ENCODE data around the gene PPP2R1B.
"Not testable (repeated sequence)": the region's sequence is repeated elsewhere in the genome, so short reads cannot be mapped to it uniquely, and the experiment has no call there.

The PPP2R1B gene

GRCh38 chr11:111723595-111723994 lies 42.6 kb downstream of the PPP2R1B start:
- DNase-seq: no peak

GRCh38 chr11:111722501-111722900 lies 43.7 kb downstream of the PPP2R1B start:
- no peak for DNase-seq

DNA sequence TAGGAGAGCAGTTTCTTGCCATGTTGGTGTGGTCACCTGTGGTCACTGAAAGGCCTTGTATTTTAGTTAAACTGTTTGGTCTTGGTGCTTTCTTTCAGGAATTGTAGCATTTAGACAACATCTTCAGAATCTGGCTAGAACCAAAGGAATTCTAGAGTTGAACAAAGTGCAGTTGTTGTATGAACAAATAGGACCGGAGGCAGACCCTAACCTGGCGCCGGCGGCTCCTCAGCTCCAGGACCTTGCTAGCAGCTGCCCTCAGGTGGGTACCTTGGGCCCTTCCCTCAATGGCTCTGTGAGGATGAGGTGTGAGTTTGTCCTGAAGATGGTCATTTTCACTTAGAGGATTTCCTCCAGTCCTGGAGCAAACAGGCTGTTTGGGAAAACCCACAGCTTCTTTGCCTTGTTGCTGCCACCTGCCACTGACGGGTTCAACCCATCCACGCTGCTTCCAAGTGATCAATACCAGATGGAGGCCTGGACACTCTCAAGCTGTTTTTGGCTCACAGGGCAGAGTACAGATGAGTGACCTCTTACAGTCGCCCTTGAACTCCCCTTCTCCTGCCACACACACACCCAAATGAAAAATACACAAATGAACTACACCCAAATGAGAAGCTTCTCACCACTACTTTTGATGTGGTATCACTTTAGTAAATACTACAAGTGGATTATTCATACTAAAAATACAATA lies 45.2 kb downstream of the PPP2R1B start:
- DNase-seq: no peak

- DNase-seq: no peak
Observed at GRCh38 chr11:111719379-111719778, 46.8 kb downstream of the PPP2R1B start.

DNA sequence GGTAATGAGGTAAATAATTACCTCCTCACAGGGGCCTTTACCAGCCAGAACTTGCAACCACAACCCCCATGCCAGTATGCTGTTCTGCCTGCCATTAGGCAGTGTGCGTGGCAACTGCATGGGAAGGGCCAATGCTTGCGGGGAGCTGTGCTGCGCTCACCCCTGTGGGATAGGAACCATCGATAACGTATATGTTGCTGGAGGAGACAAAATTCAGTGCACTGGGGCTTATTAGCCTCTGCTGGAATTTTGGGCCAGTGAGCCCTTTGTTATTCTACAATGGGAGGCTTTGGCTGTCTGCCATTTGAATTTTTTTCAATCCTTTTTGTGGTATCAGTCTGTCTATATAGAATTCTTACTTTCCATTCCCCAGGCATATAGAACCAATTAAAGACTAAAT lies 47.3 kb downstream of the PPP2R1B start:
- DNase-seq: no peak

DNA sequence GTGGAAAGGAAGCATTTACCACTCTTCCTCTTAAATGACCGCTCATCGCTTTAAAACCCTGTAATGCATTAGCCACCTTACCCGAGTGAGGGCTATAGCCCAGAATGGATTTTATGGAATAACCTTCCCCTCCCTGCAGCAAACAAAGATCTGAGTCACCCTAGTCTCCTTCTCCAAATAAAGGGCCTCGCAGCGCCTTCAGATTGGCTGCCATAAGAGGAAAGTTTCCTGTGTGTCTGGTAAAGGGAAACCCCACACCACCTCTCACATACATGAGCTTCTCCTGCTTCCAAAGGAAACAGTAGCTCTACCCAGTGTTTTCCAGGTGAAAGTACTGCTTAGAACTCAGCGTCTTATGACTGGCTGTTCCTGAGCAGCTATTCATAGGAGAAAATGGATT lies 47.8 kb downstream of the PPP2R1B start:
- DNase-seq: no peak

- not testable (repeated sequence) for DNase-seq
Observed at GRCh38 chr11:111717660-111718059, 48.5 kb downstream of the PPP2R1B start.

DNA sequence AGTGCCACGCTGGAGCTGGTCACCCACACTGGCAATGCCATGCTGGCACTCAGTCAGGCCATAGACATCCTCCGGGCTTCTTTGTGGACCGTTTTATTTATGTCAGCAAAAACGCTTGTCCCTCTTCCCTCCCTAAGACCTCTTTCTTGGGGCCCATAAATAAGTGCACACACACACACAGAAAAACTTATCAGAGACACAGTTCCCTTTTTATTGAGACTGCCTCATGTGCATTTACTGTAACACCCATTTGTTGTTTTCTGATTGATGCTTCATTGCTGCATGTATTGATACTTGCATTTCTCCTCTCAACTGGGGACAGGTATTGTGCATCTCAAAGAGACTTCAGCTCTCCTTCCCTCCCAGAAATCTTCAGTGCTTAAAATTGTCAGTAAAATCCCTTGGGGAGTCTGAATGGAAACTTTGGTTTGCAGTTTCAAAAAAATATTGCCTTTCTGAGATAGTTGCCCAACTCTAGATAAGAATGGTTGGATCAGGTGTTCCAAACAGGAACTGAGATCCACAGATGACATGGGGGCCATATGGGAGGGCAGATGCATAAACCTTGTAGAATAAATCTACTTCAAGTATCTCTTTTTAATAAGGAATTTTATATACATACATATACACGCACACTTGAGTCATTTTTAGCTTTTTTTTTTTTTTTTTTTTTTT lies 50.9 kb downstream of the PPP2R1B start:
- no peak for DNase-seq

- no peak for DNase-seq
Observed at GRCh38 chr11:111714522-111714921, 51.7 kb downstream of the PPP2R1B start.

- no peak for DNase-seq
Observed at GRCh38 chr11:111707691-111708067, 58.5 kb downstream of the PPP2R1B start.

DNA sequence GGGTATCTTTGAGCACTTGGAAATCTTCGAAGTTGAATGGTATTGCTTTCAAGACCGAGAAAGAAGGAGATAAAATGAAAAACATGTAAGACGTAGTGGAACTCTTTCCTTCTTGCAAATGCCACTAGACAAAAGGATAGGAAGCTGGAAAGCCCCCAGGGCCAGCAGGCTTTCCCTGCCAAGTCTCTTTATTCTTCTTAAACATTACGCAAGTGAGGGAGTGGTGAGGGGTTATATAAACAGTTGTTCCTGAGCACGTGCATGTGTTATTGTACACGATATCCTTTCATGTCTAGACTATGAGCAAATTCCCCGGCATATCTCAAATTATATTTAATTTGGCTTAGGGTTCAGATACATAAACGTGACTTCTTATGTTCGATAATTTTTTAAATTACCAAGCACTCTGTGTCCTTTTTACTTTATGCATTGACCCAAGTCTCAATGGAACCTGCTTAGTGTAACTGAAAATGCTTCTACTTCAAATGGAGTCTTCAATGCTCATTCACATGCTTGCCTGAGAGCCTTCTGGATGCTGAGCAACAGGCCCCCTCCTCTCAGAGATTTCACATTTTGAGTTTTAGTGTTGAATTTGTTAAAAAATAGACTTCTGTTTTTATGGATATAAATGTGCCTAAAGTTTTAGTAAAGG lies 59.0 kb downstream of the PPP2R1B start:
- DNase-seq: no peak

- DNase-seq: no peak
Observed at GRCh38 chr11:111703576-111703975, 62.6 kb downstream of the PPP2R1B start.

GRCh38 chr11:111702623-111703022 lies 63.6 kb downstream of the PPP2R1B start:
- no peak for DNase-seq

DNA sequence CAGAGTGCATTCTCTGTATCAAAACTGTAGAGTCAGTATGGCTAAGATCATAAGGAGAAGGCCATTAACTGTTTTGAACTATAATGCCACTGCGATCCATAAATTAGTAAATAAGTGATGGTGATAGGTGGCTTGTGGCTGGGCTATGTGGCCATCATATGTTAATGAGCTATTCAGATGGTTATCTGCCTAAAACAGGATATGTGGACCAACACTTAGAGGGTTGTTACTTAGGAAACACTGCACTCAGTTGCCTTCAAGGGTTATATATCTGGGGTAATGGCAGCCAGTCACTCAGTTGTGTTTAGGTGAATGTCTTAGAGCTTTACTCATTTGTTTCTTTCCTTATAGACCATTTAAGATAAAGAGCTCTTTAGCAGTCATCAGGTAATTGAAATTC lies 66.0 kb downstream of the PPP2R1B start:
- no peak for DNase-seq

DNA sequence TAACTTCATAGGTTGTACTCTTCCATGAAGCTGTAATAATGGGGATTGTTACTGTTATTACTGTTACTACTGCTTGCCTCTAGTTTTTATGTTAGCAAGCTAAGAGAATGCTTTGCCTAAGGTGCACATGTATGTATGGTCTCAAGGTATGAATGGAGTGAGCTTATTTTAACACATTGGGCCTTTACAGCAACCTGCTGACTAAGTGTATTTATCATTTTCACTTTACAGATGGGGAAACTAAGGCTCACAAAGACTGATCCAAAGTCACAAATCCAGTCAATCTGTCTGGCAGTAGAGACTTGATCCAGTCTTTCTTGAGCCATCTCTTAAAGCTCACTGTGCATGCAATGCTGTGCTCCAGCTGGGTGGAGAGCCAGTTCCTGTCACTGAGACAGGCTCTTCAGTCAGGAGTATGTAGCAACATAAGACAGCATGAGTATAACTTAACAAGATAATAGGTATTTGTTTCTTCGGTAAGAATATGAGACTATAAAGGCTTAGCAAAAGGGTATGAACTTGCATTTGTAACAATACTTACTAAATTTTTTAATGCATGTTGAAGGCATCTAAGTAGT lies 66.5 kb downstream of the PPP2R1B start:
- DNase-seq: no peak

- DNase-seq: no peak
Observed at GRCh38 chr11:111698852-111699559, 67.2 kb downstream of the PPP2R1B start.

- no peak for DNase-seq
Observed at GRCh38 chr11:111697933-111698371, 68.2 kb downstream of the PPP2R1B start.

DNA sequence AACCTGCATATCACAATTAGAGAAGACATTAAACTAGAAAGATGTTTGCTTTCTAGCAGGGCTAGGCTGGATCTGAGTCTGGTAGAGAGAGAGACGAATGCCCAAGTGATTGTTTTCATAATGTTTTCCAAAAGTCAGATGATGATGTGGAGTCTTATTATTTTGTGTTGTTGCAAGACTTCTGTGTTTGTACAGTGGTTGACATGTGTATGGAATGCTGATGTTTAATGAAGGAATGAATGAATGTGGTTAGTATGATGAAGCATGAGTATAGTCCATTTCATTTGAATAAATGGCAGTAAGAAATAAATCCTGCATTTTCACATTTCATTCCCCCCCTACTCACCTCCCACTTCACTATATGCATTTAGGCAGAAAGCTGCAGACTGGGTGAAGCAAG lies 69.6 kb downstream of the PPP2R1B start:
- no peak for DNase-seq

DNA sequence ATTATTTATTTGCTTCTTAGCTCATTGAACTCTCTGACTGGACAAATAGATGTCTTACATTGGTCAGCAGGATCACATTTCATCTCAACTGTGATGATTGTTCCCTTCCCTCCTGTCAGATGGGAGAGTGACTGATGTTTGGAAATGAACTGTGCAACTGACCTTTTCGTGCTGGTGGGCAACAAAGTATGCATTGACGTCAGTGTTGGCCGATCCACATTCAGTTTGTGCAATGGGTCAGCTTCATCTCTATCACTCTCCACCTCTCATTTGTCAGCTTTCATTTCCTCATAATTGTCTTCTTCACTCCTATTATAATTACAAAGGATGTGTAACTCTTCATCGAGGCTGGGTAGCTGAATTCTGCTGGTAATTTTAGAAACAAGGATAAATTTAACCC lies 71.3 kb downstream of the PPP2R1B start:
- no peak for DNase-seq

DNA sequence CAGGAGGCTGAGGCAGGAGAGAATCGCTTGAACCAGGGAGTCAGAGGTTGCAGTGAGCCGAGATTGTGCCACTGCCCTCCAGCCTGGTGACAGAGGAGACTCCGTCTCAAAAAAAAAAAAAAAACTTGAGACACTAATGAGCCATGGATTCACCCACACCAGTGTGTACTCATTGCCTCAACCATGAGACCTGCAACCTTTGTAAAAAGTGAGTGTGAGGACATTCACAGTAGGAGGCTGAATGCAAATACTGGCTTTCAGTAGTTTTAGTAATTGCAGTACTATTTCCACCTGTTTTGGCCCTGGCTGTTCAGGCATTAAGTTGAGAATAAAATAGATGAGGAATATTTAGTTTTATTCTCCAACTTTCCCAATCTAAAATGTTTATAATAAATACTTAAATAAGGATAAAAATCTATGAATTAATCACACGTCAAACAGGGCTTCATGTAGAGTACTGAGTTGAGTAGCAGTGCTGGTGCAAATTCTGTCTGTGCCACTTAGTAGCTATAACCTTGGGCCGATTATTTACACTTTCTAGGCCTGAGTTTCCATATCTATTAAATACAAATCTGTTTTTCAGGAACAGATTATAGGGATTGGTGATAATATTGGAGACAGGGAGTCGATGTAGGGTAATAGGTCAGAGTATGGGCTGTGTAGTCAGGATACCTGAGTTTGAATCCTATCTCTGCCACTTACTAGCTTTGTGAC lies 72.8 kb downstream of the PPP2R1B start:
- DNase-seq: no peak

- DNase-seq: no peak
Observed at GRCh38 chr11:111691741-111692140, 74.4 kb downstream of the PPP2R1B start.

DNA sequence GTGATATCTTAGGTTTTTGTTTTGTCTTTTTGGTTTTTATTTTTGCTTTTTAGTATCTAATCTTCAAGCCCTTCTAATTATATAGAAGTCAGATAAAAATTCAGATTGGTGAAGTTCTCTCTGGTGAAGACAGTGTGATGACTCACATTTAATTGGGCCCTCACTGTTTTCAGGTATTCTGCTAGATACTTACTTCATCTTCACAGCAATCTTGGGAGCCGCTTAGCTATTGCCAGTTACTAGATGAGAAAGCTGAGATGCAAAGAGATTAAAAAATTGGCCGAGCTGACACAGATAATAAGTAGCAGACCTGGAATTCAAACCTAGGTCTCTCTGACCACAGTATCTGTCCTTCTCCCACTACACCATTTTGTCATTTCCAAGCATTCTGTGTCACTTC lies 75.0 kb downstream of the PPP2R1B start:
- DNase-seq: no peak

- DNase-seq: no peak
Observed at GRCh38 chr11:111688013-111688412, 78.2 kb downstream of the PPP2R1B start.
